ENCODE measurements around the gene PIK3AP1.

DNA sequence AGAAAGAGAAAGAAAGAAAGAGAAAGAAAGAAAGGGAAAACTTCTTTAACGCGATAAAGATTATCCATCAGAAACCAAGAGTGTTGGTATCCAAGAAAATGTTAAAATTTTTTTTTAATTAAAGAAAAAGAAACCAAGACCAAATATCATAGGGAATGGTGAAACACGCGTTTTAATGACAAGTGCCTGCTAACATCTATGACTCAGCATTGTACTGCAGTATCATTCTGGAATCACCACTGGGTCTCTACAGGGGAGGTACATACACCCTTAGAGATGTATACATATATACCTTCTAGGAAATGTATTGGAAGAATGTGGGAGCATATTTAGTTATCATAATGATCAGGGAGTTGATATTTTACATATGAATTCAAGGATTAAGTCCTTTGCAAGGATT is 32.1 kb upstream of the PIK3AP1 start:
- TF ChIP-seq, protein P1, sequence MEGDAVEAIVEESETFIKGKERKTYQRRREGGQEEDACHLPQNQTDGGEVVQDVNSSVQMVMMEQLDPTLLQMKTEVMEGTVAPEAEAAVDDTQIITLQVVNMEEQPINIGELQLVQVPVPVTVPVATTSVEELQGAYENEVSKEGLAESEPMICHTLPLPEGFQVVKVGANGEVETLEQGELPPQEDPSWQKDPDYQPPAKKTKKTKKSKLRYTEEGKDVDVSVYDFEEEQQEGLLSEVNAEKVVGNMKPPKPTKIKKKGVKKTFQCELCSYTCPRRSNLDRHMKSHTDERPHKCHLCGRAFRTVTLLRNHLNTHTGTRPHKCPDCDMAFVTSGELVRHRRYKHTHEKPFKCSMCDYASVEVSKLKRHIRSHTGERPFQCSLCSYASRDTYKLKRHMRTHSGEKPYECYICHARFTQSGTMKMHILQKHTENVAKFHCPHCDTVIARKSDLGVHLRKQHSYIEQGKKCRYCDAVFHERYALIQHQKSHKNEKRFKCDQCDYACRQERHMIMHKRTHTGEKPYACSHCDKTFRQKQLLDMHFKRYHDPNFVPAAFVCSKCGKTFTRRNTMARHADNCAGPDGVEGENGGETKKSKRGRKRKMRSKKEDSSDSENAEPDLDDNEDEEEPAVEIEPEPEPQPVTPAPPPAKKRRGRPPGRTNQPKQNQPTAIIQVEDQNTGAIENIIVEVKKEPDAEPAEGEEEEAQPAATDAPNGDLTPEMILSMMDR (IDR thresholded peaks at IDR 0.05): no peak
- no peak for TF ChIP-seq POLR2A (IDR thresholded peaks at IDR 0.05)

All from uterus (tissue), 2 donors.